HCEC 1CT (cell line): ENCODE results near the gene PDZRN3.
A peak's percentile ranks its signal among the peaks of the same experiment; 100 is the strongest.

ENCODE experiments used
- DNase-seq: peaks from one replicate; pipeline ENCODE4 v3.0.0-alpha.2; 2017

Gene PDZRN3

DNA sequence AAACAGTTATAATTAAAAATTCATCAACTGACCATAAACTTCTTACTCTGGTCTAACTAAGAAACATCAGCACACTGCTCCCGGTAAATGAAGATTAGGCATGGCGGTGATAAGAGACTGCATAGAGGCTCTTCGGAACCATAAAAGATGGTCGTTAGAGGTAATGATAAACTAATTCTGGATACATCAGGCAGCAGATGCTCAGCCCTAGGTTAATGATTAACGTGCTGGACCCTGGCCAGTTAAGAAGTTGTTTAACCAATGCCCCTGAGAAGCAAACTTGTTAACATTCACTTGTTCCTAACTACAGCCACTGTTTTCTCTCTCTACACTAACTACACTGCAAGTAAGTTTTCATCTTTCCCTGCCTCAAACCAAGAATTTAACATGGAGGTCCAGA is 111.5 kb downstream of the PDZRN3 start:
- DNase-seq = no peak

DNA sequence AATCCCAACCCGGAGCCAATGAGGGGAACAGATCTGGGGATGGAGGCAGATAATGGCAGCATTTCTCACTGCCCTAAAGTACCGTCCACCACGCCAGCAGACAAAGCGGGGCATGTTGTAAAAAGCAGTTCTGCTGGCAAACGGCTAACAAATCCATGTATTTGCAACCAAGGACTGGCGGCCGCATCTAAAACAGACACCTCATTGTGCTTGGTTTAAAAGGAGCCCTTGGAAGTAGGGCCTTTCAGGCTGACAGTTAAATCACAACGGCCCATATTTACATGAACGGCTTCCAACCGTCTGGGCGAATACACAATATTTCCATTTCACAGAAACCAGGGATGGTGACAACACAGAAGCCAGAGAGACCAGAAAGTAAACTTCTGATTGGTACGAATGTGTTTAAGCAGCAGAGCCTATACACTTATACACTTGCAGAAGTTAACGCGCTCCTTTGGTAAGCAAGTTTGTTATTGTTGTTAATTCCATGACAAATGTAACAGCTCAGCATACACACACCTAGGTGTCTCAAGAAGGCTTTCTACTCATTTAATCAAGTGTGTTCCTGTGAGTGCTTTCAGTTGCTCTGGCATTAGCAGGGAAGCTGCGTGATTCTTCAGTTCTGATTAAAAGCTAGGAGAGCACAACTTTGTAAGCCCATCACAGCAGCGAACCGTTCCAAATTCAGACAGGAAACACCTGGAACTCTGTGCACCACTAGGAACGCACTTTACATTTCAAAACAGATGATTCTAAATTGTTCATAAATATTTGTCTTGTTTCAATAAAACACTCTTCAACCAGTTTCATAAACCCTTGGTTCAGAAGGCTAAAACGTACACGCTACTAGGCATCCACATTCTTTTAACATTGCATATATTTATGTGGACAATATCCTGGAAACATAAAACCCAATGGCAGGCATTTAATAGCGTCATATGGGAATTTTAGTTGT is 112.9 kb downstream of the PDZRN3 start:
- no peak for DNase-seq

DNA sequence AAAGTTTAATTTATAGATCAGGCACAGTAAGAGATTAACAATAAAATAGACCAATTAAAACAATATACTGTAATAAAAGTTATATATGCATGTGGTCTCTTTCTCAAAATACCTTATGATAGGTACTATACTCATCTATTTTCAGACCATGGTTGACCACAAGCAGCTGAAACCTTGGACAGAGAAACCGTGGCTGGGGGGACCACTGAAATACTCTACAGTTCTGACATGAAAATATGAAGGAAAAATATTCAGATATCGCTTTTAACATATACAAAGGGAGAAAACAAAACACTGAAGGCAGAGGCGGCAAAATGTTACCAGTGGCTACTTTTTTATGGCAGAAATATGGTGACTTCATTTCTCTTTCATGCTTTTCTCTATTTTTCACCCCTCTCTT is 114.0 kb downstream of the PDZRN3 start:
- no peak for DNase-seq

GRCh38 chr3:73510334-73510733 is 114.4 kb downstream of the PDZRN3 start:
- no peak for DNase-seq

DNA sequence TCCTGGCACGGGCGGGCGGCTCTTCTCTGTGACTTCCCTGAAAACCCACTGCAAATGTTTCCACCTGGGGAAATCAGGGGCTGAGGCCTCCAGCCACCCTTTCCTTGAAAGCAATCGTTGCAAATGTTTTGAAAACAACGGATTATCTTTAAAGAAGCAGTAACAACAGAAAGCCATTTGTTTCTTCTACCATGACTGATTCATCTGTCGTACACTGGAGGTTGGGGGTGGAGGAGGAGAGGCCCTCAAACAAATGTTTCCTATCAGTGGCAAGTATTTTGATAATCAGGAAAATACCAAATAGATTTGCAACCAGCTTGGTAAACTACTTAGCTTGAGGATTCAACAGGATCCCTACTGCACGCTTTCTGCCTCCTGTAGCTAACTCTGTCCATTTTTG is 114.9 kb downstream of the PDZRN3 start:
- DNase-seq = no peak

DNA sequence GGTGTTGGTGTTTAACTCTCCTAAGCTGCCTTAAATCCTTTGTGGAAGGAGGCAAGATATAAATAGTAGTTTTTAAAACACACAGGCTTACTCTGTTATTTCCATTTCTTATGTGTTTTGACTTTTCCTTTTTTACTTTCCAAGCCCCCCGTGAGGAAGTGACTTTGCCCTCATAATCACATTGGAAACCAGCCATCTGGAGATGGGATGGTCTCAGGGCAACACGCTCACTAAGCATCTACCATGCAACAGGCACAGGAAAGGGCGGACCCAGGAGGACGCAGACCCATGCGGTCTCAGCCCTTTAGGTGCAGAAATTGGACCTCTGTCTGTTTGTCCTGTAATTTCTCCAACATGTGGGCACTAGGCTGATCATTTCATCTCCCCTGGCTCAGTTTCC is 115.7 kb downstream of the PDZRN3 start:
- DNase-seq = no peak

- peak; percentile 68 for DNase-seq
Observed at GRCh38 chr3:73508330-73508954, 116.3 kb downstream of the PDZRN3 start.

GRCh38 chr3:73504852-73505251 is 119.9 kb downstream of the PDZRN3 start:
- no peak for DNase-seq

DNA sequence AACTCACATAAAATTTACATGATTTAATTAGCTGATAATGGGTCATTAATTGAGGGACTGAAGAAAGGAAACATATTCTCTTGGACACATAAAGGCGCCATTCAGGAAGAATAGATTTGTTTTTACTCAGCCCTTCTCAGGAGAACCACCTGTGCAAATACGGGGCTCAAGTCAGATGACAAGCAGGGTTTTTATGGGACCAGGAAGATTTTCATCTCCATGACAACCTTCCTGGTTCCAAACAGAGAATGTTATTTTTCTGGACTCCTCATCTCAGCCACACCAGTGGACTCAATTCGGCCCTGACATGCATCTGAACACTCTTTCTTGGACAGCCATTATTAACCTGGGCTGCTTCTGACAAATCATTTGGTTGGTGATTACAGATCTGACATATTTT is 120.5 kb downstream of the PDZRN3 start:
- DNase-seq = no peak

GRCh38 chr3:73503781-73504180 is 121.0 kb downstream of the PDZRN3 start:
- DNase-seq = no peak

DNA sequence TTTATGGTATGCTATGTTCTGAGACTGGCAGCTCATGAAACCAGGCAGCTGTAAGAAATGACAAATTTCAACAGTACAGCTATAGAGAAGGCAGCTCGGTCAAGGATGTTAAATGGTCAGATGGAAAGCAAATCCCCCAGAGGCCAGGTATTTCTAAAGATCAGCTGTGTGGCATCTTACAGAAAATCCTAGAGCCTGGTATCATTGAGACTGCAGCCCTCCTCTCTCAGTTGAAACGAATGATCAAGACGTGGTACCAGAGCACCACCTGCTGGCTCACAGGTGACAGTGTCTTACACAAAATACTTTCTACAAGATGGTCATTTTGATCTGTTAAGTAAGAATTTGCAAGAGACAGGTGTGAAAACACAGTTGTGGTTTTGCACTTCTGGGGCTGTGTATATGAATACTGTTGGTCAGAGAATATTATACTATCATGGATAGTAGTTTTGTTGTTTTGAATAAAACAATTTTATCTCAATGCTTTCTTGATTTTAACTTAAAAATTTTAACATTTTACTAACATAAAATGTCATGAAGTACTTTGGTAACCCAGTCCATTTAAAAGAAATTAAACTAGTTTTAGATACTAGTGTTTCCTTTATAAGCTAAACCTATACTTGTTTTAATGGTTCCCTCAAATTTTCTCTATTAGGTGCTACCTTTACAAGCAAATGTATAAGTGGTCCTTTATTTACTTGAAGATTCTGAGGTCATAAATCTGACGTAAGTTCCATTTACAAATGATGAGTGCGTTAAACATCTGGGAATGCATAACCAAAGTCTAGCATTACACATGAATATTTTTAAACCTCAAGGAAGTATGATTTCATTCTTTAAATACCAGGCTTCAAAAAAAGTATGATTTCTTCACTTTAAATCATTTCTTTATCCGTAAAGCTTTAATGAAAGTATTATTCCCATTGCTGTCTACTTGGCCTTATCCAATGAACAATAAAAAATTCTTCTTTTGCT is 121.8 kb downstream of the PDZRN3 start:
- peak; percentile 85 for DNase-seq

- no peak for DNase-seq
Observed at GRCh38 chr3:73500321-73500720, 124.4 kb downstream of the PDZRN3 start.

DNA sequence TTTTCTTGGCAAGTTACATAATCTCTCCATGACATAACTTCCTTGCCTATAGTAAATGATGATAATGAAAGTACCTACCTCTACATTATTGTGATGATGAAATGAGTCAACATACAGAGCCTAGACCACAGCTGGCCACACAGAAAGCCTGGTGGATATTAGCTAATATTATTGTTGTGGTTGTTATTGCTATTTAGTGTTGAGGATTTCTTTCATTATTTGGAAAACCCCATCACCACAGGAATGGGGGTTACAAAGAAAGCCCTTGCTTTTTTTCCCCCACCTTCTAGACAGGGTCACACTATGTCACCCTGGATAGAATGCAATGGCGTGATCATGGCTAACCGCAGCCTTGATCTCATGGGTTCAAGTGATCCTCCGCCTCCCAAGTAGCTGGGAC is 125.0 kb downstream of the PDZRN3 start:
- DNase-seq = peak; percentile 3

- no peak for DNase-seq
Observed at GRCh38 chr3:73498764-73499622, 125.7 kb downstream of the PDZRN3 start.

- DNase-seq = no peak
Observed at GRCh38 chr3:73497646-73498406, 126.9 kb downstream of the PDZRN3 start.

GRCh38 chr3:73493543-73494308 is 131.0 kb downstream of the PDZRN3 start:
- peak; percentile 23 for DNase-seq

DNA sequence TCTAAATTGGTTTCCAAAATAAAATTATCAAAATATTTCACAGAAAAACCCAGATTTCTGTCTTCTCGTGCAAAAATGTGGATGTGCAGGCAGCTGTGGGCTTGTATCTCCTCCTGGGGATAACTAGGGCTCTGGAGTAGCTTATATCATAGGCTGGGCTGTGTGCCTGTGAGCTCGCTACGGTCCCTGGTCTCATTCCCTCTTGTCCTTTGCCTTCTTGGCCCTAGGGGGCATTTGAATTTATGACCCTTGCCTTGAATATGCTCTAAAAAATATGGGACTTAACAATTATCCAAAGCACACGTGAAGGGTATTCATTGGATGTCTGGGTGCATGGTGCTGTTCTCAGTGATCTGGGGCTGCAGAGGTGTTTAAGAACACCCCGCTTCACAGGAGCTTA is 132.6 kb downstream of the PDZRN3 start:
- no peak for DNase-seq

GRCh38 chr3:73491287-73491662 is 133.5 kb downstream of the PDZRN3 start:
- DNase-seq = no peak

DNA sequence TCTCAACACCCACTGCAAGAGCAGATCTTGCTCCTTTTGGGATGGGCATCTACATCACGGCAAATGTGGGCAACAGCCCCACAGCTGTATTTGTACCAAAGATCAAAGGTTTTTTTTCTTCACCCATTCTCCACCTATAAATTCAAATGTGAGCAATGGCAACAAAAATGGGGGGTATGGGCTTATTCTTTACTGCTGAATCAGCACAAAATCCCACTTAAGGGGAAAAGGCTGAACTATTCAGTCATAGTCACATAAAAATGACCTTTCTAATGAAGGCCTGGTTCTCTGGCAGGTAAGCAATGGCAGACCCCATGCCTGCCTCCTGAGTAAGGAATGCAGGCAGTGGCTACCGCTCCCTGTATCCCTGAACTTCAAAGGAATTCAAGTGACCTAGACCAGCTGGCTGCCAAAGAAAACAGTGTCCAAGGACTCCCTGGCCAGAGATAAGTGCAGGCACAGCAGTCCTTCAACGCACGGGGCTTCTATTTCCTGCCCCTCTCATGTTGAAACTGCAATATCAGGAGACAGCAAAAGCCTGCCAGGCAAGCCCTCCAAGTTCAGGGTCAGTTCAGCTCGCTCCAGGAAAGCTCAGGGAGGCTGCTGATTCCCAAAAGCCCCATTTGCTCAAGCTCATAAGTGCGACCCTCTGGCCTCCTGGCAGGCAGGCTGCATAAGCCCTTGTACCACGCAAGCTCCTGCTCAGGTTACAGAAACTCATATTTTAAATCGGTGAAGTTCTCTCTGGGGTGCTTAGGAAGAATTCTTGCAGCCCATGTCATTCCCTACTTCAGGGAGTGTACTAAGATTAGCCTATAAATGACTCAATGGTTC is 134.1 kb downstream of the PDZRN3 start:
- no peak for DNase-seq

DNA sequence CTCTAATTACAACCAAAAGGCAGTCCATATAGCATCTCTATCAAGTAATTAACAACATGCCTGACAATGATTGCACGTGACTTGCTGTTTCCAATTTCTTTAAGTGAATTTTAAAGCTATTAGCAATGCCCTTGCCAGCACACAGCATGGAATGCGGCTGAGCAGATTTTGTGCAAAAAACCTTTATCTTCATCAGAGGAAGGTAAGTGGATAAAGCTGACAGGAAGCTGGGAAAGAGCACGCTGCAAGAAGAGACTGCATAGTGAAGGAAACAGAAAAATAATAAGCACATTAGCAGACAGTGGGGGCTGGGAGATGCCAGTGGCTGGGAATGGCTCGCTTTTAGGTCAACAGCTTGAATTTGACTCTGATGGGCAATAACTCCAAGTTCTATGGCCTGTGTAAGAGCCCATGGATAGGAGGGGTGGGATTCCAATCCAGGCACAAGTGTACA is 138.8 kb downstream of the PDZRN3 start:
- DNase-seq = no peak
